ENCODE measurements around the gene RASAL2.

GRCh38 chr1:178360421-178360820, 266.5 kb downstream of the RASAL2 start:
- TF ChIP-seq CTCF (IDR thresholded peaks at IDR 0.05) (no peak), POLR2A (IDR thresholded peaks at IDR 0.05) (no peak)

Measured in thyroid gland (tissue), 4 donors.